ENCODE results near the gene HEG1. TPM values are rescaled to one million over a fixed set of nuclear protein-coding genes. Genes with fewer than 3 reads are reported as not detected.

HEG1 gene
- total RNA-seq, 1 experiment from 2014 or later: 8.6 TPM

DNA sequence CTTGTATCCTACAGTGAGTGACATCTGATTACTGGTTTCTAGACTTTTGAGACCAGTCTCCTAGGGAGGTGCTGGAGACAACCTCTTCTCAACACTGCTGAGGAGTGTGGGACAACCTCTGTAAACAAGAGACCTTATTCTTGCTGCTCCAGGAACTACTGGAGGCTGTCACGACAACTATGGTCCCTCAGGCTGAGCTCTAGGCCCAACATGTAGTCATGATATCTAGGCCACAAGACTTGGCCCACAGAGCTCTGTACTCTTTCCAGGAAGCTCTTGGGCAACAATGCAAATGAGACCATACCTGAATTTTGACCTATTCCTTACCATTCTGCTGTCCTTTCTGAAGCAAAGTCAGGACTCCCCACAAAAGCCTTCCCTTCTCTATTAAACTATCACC, 24.3 kb upstream of the HEG1 start:
- Mint-ChIP-seq H3K36me3 (ENCODE audit: insufficient read depth, unreplicated experiment) (peaks cover 15% of the 10 kb centered on the region), H3K27me3 (ENCODE audit: insufficient read depth, unreplicated experiment) (no peaks in the 10 kb centered on the region), H3K4me1 (ENCODE audit: insufficient read depth, unreplicated experiment) (peaks cover 6% of the 10 kb centered on the region), H3K9me3 (ENCODE audit: unreplicated experiment) (no peaks in the 10 kb centered on the region), H3K4me3 (ENCODE audit: unreplicated experiment) (no peak overlapping the region), H3K27ac (ENCODE audit: low read depth, unreplicated experiment) (no peak overlapping the region)
- ChIA-PET CTCF (interaction anchor here (0.6 to 1.2 kb wide), 4 partner anchors 12 to 87 kb away, joined by 3 to 4 read pairs (median 4); no protein-coding TSS in a partner anchor), POLR2A (interaction anchor here (1.3 kb wide), 1 partner anchor 296 kb away, joined by 3 read pairs; the partner anchor contains the start of gene ZNF148)
- DNase-seq (ENCODE audit: unreplicated experiment): no peak
- TF ChIP-seq, protein P1, sequence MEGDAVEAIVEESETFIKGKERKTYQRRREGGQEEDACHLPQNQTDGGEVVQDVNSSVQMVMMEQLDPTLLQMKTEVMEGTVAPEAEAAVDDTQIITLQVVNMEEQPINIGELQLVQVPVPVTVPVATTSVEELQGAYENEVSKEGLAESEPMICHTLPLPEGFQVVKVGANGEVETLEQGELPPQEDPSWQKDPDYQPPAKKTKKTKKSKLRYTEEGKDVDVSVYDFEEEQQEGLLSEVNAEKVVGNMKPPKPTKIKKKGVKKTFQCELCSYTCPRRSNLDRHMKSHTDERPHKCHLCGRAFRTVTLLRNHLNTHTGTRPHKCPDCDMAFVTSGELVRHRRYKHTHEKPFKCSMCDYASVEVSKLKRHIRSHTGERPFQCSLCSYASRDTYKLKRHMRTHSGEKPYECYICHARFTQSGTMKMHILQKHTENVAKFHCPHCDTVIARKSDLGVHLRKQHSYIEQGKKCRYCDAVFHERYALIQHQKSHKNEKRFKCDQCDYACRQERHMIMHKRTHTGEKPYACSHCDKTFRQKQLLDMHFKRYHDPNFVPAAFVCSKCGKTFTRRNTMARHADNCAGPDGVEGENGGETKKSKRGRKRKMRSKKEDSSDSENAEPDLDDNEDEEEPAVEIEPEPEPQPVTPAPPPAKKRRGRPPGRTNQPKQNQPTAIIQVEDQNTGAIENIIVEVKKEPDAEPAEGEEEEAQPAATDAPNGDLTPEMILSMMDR (IDR thresholded peaks at IDR 0.05; ENCODE audit: unreplicated experiment): no peak
- intact Hi-C loops (cut with micrococcal nuclease): no loop called here
- no TSS peak for BruUV-seq (replicated peaks)

DNA sequence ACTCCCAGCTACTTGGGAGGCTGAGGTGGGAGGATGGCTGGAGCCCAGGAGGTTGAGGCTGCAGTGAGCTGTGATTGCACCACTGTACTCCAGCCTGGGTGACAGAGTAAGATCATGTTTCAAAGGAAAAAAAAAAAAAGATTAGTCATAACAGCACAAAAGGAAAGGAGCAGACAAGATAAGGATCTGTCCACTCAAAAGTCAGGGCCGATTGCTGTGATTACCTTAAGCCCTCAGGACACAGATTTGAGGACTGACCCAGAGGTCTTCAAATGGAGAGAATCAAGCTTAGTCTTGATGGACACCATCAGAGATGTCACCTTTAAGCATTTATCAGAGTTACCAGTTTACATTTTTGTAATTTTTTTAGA, 23.9 kb upstream of the HEG1 start:
- TF ChIP-seq, protein P1 (IDR thresholded peaks at IDR 0.05; ENCODE audit: unreplicated experiment): no peak
- ChIA-PET POLR2A (interaction anchor here (1.3 kb wide), 1 partner anchor 296 kb away, joined by 3 read pairs; the partner anchor contains the start of gene ZNF148), CTCF (interaction anchor here (0.6 to 1.2 kb wide), 3 partner anchors 12 to 86 kb away, joined by 3 to 4 read pairs (median 3); no protein-coding TSS in a partner anchor)
- BruUV-seq (replicated peaks): no TSS peak
- no peaks in the 10 kb centered on the region for H3K27me3 Mint-ChIP-seq (ENCODE audit: insufficient read depth, unreplicated experiment)
- no peaks in the 10 kb centered on the region for H3K9me3 Mint-ChIP-seq (ENCODE audit: unreplicated experiment)
- peaks cover 15% of the 10 kb centered on the region for H3K36me3 Mint-ChIP-seq (ENCODE audit: insufficient read depth, unreplicated experiment)
- H3K4me1 Mint-ChIP-seq (ENCODE audit: insufficient read depth, unreplicated experiment): peaks cover 6% of the 10 kb centered on the region
- H3K27ac Mint-ChIP-seq (ENCODE audit: low read depth, unreplicated experiment): no peak overlapping the region
- intact Hi-C loops (cut with micrococcal nuclease): no loop called here
- DNase-seq (ENCODE audit: unreplicated experiment): no peak
- H3K4me3 Mint-ChIP-seq (ENCODE audit: unreplicated experiment): no peak overlapping the region

DNA sequence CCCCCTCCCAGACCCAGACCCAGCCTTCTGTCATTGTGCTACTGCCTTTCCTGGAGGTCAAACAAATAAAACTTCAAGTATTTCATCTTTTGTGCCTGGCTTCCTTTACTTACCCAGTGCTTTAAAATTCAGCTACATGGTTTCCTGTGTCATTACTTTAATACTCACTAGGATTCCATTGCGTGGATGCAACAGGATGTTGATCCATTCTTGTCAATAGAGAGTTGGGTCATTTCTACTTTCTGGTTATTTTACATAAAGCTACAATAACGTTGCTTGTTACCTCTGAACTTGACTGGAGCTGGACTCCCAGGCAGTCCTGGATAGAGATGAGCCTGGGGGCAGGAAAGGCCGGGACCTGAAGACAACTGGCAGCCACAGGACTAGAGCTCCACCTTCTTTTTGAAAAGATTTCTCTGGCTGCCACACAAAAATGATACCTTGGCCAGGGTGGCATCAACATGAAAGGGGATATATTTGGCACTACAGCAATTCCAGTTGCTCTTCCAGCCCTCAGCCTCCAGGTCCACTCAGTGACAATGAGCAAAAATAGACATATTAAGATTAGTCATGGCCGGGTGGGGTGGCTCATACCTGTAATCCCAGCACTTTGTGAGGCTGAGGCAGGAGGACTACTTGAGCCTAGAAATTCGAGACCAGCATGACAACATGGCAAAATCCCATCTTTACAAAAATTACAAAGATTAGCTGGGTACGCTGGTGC, 23.3 kb upstream of the HEG1 start:
- POLR2A ChIA-PET: interaction anchor here (1.3 kb wide), 1 partner anchor 297 kb away, joined by 3 read pairs; the partner anchor contains the start of gene ZNF148

DNA sequence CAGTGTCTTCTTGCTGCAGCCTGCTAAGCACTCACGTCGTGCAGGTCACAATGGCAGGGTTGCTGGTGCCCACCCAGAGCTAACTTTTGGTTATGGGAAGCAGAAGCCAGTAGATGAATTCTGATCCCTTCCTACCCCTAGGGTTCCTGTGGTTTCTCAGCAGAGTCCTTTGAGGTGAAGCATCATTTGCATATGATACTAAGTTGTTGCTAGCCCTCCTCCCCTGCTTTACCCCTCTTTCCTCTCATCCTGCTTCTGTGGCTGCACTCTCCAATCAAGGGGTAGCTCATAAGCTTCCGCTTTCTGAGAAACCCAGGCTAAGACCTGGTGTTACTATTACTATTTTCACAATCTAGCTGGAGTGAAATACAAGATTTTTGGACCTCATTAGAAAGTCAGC, 22.1 kb upstream of the HEG1 start:
- no peak overlapping the region for H3K27ac Mint-ChIP-seq (ENCODE audit: low read depth, unreplicated experiment)
- no peak for DNase-seq (ENCODE audit: unreplicated experiment)
- peaks cover 6% of the 10 kb centered on the region for H3K4me1 Mint-ChIP-seq (ENCODE audit: insufficient read depth, unreplicated experiment)
- intact Hi-C loops (cut with micrococcal nuclease): no loop called here
- CTCF ChIA-PET: no interaction called here
- no peak overlapping the region for H3K4me3 Mint-ChIP-seq (ENCODE audit: unreplicated experiment)
- no peaks in the 10 kb centered on the region for H3K9me3 Mint-ChIP-seq (ENCODE audit: unreplicated experiment)
- H3K36me3 Mint-ChIP-seq (ENCODE audit: insufficient read depth, unreplicated experiment): peaks cover 15% of the 10 kb centered on the region
- POLR2A ChIA-PET: interaction anchor here (0.7 kb wide), 1 partner anchor 38 kb away, joined by 3 read pairs; no protein-coding TSS in a partner anchor
- H3K27me3 Mint-ChIP-seq (ENCODE audit: insufficient read depth, unreplicated experiment): no peaks in the 10 kb centered on the region
- no TSS peak for BruUV-seq (replicated peaks)
- TF ChIP-seq, protein P1 (IDR thresholded peaks at IDR 0.05; ENCODE audit: unreplicated experiment): no peak

More for the DNA sequence above, 23.3 kb upstream of the HEG1 start:
- no peak for DNase-seq (ENCODE audit: unreplicated experiment)
- BruUV-seq (replicated peaks): no TSS peak
- CTCF ChIA-PET: interaction anchor here (0.6 to 1.2 kb wide), 2 partner anchors 13 to 58 kb away, joined by 3 to 4 read pairs; no protein-coding TSS in a partner anchor
- Mint-ChIP-seq H3K27ac (ENCODE audit: low read depth, unreplicated experiment) (no peak overlapping the region), H3K4me3 (ENCODE audit: unreplicated experiment) (no peak overlapping the region), H3K36me3 (ENCODE audit: insufficient read depth, unreplicated experiment) (peaks cover 15% of the 10 kb centered on the region), H3K9me3 (ENCODE audit: unreplicated experiment) (no peaks in the 10 kb centered on the region), H3K4me1 (ENCODE audit: insufficient read depth, unreplicated experiment) (peaks cover 6% of the 10 kb centered on the region), H3K27me3 (ENCODE audit: insufficient read depth, unreplicated experiment) (no peaks in the 10 kb centered on the region)
- intact Hi-C loops (cut with micrococcal nuclease): no loop called here
- TF ChIP-seq, protein P1 (IDR thresholded peaks at IDR 0.05; ENCODE audit: unreplicated experiment): no peak

All from MCF 10A (cell line).